H7 (cell line): ENCODE results near the gene UBAC2. TPM values are rescaled to one million over a fixed set of nuclear protein-coding genes. Genes with fewer than 3 reads are reported as not detected.
"Not testable (repeated sequence)": the region's sequence is repeated elsewhere in the genome, so short reads cannot be mapped to it uniquely, and the experiment has no call there.

ENCODE experiments used
- DNase-seq: peaks from one replicate; pipeline ENCODE4 v3.0.0; 2012
- H3K27me3 ChIP-seq: 2 replicates; pipeline ENCODE4 v1.6.0; 2011; ENCODE audit warnings: mild to moderate bottlenecking, low read length; ENCODE audit not compliant: control insufficient read depth, insufficient read depth
- H3K36me3 ChIP-seq: replicated peaks from 2 replicates; pipeline ENCODE4 v1.5.1; 2011; ENCODE audit warnings: low read length; ENCODE audit not compliant: control insufficient read depth, insufficient read depth
- H3K4me3 ChIP-seq: 2 replicates; pipeline ENCODE4 v1.5.1; 2011; ENCODE audit warnings: low read depth, mild to moderate bottlenecking, control low read depth, low read length, moderate library complexity; ENCODE audit not compliant: insufficient read depth
- total RNA-seq: library from RNA; depleted of rRNA; stranded (reverse); fragments of >200 nt; shearing (Covaris generic); gene quantifications from 2 replicates; pipeline ENCODE4 v1.2.3, GENCODE V29; 2014

Gene UBAC2
- total RNA-seq, 1 experiment from 2014 or later = 56.9 TPM

DNA sequence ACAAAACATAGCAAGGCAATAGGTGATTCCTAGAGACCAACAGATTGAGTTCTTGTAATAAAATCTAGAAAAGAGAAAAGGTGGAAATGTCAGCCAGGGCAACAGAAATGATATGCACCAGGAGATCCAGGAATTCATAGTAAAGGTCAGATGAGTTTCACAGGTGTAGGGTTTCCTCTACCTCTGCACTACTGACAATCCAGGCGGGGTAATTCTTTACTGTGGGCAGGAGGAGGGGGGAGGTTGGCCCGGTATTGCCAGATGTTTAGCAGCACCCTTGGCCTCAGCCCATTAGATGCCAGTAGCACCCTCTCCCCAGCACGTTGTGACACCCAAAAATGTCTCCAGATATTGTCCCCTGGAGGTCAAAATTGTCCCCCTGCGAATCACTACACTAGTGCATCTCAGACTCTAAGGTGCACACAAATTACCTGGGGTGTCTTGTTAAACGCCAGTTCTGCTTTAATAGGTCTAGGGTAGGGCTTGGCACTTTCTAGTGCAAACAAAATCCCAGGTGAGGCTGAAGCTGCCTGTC, 3.5 kb upstream of the UBAC2 start:
- H3K27me3 ChIP-seq = no peaks in the 10 kb centered on the region
- no peaks in the 10 kb centered on the region for H3K36me3 ChIP-seq
- no peak for DNase-seq
- no peak overlapping the region for H3K4me3 ChIP-seq

DNA sequence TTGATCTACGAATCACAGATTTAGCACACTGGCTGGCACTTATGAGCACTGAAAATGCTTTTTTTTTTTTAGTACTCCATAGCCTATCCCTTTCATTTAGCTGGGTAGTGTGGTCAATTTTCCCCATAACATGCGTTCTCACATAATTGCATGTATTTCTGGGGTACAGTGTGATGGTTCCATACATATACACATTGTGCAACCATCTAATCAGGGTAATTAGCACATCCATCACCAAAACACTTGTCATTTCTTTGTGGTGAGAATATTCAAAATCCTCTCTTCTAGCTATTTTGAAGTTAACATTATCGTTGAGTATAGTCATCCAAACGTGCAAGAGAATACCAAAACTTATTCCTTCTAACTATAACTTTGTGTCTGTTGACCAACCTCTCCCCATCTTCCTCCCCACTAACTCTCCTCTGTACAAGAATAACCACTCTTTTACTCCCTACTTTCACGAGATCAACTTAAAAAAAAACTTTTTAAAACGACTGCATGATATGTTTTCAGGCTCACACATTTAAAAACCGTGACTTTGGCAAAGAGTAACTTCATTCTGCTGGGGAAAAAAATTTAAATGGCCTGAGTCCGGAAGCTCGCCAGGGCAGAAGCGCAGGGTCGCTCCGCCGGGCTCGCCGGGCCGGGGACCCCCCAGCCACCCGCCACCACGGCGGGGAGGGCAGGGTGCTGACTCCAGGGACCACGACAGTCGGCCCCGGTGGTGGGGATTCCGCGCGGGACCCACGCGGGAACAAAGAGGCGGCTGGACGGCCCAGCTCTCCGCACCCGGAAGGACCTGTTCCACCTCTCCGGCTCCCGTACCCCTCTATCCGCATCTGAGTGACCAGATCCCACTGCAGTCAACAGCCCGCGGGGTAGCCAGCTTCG, 868 bp upstream of the UBAC2 start:
- DNase-seq = no peak
- Histone ChIP-seq H3K36me3 (0 out of 2 replicates have a peak, but pooled peaks cover 2% of the 10 kb centered on the region), H3K27me3 (no peaks in the 10 kb centered on the region), H3K4me3 (peak overlapping the region; percentile 98)

DNA sequence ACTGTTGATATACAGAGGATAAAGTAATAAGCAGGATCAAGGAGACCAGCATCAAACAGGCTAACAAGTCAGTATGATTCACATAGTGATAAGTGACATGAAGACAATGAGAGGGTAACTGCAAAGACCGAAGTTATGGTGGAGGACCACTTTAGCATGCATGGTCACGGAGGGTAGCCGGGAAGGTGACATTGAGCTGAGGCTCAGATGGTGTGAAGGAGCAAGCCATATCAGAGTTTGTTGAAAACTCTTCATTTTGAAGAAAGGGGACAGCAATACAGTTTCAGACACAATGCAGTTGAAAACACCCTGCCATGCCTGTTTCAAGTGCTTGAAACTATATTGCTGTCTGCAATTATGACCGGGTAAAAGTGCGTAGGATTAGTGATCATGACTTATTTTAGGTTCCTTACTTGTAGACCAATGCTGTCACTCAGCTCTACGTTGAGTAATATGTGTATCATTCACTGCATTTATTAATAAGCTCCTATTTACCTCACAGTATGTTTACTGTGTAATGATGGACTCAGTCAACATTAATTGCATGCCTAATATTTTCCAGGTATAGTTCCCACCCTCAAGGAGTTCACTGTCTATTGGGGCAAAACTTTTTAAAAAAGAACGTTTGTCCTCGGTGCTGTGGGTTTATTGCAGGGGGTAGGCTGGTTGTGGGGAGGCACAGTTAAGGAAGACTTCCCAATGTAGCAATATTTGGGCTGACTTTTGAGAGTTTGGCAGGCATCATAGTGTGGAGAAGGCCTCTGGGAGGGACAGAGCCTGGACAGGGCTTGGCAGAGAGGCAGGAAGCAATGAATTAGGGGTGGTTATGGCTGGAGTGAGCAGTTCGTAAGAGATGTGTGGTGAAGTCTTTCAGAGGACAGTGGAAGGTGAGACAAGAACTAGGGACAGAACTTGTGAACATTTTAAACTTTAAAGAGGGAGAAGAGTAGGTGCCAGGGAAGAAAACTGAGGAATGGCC, 3.2 kb downstream of the UBAC2 start:
- no peak for DNase-seq
- Histone ChIP-seq H3K4me3 (no peak overlapping the region), H3K27me3 (no peaks in the 10 kb centered on the region), H3K36me3 (peaks cover 7% of the 10 kb centered on the region; the same call in 1 of the 2 replicates)

DNA sequence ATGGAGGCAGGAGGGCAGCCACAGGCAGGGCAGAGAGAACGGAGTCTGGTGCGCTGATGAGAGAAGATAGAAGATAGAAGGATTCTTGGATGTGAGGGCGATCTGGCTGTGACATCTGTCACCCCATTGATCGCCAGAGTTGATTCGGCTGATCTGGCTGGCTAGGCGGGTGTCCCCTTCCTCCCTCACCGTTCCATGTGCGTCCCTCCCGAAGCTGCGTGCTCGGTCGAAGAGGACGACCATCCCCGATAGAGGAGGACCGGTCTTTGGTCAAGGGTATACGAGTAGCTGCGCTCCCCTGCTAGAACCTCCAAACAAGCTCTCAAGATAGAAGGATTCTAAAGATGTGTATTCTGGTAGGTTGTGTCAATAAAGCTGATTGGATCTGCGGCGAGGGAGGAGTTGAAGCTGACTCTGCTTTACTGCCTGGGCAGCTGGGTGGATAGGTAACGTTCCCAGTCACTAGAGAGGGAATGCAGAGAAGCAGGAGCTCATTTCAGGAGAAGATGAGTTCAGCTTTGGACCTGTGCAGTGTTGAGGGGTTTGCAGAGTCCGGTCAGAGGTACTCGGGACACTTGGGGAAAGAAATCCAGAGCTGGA, 5.1 kb downstream of the UBAC2 start:
- H3K4me3 ChIP-seq = no peak overlapping the region
- DNase-seq = no peak
- peaks cover 7% of the 10 kb centered on the region; the same call in 1 of the 2 replicates for H3K36me3 ChIP-seq
- H3K27me3 ChIP-seq = no peaks in the 10 kb centered on the region

- Histone ChIP-seq H3K4me3 (no peak overlapping the region), H3K27me3 (no peaks in the 10 kb centered on the region), H3K36me3 (peaks cover 7% of the 10 kb centered on the region; the same call in 1 of the 2 replicates)
- no peak for DNase-seq
These were observed 5.6 kb downstream of the UBAC2 start for GRCh38 chr13:99206226-99206625.

GRCh38 chr13:99206873-99207272, 6.2 kb downstream of the UBAC2 start:
- H3K4me3 ChIP-seq = no peak overlapping the region

GRCh38 chr13:99207511-99207910, 6.9 kb downstream of the UBAC2 start:
- no peak overlapping the region for H3K4me3 ChIP-seq
- DNase-seq = no peak
- H3K36me3 ChIP-seq = peaks cover 7% of the 10 kb centered on the region; the same call in 1 of the 2 replicates
- H3K27me3 ChIP-seq = no peaks in the 10 kb centered on the region

More at GRCh38 chr13:99206873-99207272, 6.2 kb downstream of the UBAC2 start:
- DNase-seq = no peak
- Histone ChIP-seq H3K36me3 (peaks cover 7% of the 10 kb centered on the region; the same call in 1 of the 2 replicates), H3K27me3 (no peaks in the 10 kb centered on the region)

DNA sequence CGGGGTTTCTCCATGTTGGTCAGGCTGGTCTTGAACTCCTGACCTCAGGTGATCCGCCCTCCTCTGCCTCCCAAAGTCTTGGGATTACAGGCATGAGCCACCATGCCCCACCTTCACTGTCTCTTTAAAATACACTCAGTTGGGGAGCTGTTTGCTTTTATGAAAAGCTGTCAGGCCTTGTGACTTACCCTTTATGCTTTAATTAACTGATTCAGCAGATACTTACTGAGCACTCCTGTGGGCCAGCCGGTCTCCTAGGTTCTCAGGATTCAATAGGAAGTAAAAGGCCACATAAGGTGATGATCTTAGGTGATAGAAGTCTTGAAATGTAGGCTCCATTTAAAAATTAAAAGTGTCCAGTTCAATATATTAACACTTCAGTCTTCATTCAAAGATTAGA, 7.5 kb downstream of the UBAC2 start:
- DNase-seq = no peak
- Histone ChIP-seq H3K27me3 (no peaks in the 10 kb centered on the region), H3K4me3 (no peak overlapping the region), H3K36me3 (peaks cover 7% of the 10 kb centered on the region; the same call in 1 of the 2 replicates)

DNA sequence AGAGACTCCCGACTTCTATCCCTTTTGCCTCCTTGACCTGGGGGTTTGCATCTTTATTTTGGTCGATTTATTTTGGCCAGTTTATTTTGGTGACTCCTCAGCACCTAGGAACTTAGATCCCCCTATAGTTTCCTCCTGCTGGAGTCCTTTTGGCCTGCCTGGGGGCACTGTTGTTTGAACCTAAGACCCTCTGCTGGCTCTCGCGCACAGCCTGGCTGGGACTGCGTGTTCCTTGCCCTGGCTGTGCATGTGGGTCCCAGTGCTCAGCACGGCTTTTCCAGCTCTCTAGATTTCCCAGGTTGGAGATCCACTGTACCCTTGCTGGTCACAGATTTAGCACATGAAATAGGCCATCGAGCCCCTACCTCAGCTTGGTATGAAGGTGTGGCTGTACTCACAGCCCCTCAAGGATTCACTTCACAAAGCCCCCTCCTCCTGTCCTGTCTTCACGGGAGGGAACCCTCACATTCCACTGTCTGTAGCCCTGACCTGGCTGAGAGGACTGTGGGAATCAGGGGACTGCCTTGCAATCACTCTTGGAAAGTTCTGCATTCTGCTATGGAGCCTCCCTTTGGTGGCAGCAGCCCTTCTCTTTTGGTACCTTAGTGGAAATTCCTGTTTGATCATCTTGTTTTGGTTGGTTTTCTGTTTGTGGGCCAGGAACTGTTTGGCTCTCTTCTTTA, 8.3 kb downstream of the UBAC2 start:
- no peak for DNase-seq
- H3K27me3 ChIP-seq = no peaks in the 10 kb centered on the region
- no peak overlapping the region for H3K4me3 ChIP-seq
- peaks cover 5% of the 10 kb centered on the region; the same call in 1 of the 2 replicates for H3K36me3 ChIP-seq

- H3K4me3 ChIP-seq, H3K36me3 ChIP-seq, H3K27me3 ChIP-seq, DNase-seq: not testable (repeated sequence)
These were observed 10.0 kb downstream of the UBAC2 start for GRCh38 chr13:99210627-99211026.

- no peak for DNase-seq
- Histone ChIP-seq H3K36me3 (peaks cover 1% of the 10 kb centered on the region; the same call in 1 of the 2 replicates), H3K27me3 (no peaks in the 10 kb centered on the region), H3K4me3 (no peak overlapping the region)
These were observed 10.9 kb downstream of the UBAC2 start for GRCh38 chr13:99211421-99212035.

GRCh38 chr13:99214232-99214631, 13.6 kb downstream of the UBAC2 start:
- no peaks in the 10 kb centered on the region for H3K27me3 ChIP-seq
- H3K36me3 ChIP-seq = no peaks in the 10 kb centered on the region
- H3K4me3 ChIP-seq = no peak overlapping the region
- DNase-seq = peak; percentile 38

DNA sequence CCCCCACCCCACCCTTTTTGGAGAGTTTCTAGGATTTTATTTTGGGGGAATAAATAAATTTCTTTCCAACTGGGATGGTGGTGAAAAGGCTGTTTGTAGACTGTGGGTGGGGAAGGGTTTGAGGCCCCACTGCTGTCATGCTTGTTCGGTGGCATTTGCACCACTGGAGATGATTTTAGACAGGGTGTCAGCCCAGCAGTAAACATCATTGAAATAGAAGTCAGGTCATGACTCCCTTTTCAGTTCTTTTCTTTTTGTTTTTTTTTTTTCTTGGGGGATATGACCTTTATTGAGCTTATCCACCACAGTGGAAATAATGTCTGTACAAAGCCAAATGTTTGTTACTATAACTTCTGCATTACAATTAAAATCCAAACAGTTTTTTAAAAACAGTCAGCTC, 14.1 kb downstream of the UBAC2 start:
- DNase-seq = no peak
- Histone ChIP-seq H3K36me3 (no peaks in the 10 kb centered on the region), H3K4me3 (no peak overlapping the region), H3K27me3 (no peaks in the 10 kb centered on the region)
